Fibroblast of upper back skin (primary cell): ENCODE results near the gene COX5A.
"Not testable (repeated sequence)": the region's sequence is repeated elsewhere in the genome, so short reads cannot be mapped to it uniquely, and the experiment has no call there.

Source experiments
- DNase-seq: peaks from one replicate; pipeline ENCODE4 v3.0.0-alpha.2; 2013

Gene COX5A

GRCh38 chr15:74895830-74896229 is 42.0 kb downstream of the COX5A start:
- no peak for DNase-seq

DNA sequence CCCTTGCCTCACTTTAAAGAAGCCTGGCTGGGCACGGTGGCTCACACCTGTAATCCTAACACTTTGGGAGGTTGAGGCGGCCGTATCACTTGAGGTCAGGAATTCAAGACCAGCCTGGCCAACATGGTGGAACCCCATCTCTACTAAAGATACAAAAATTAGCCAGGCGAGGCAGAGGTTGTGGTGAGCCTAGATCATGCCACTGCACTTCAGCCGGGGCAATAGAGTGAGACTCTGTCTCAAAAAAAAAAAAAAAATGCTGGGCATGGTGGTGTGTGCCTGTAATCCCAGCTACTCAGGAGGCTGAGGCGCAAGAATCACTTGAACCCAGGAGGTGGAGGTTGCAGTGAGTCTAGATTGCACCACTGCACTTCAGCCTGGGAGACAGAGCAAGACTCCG is 43.5 kb downstream of the COX5A start:
- DNase-seq = not testable (repeated sequence)

GRCh38 chr15:74893627-74894026 is 44.2 kb downstream of the COX5A start:
- DNase-seq = no peak

DNA sequence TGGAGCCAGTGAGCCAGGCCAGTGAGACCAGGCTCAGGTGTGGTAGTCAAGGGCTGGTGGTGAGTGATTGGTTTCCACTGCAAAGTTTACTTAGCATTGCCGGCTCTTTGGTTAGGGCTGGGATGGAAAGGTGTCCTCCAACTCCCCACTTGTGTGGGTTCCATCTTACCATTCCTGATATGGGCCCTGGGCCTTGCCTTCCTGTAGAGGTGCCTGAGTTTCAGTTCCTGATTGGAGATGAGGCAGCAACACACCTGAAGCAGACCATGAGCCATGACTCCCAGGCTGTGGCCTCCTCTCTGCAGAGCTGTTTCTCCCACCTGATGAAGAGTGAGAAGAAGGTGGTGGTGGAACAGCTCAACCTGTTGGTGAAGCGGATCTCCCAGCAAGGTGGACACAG is 44.9 kb downstream of the COX5A start:
- DNase-seq = no peak

GRCh38 chr15:74892313-74892712 is 45.6 kb downstream of the COX5A start:
- no peak for DNase-seq

DNA sequence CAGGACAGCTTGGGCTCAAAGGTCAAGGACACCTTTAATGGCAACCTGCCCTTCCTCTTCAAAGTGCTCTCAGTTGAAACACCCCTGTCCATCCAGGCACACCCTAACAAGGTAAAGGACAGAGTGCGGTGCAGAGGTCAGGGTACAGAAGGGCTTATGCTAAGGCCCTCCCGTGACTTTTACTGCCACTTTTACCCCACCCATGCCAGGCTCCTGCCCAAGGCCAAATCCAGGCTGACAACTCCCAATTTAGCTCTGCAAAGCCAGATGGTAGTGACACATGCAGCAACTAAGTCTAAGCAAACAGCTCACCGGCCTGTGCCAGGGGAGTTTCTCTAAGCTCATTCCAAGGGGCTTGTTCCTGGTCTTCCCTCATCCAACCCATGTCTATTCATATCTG is 46.4 kb downstream of the COX5A start:
- DNase-seq = no peak

DNA sequence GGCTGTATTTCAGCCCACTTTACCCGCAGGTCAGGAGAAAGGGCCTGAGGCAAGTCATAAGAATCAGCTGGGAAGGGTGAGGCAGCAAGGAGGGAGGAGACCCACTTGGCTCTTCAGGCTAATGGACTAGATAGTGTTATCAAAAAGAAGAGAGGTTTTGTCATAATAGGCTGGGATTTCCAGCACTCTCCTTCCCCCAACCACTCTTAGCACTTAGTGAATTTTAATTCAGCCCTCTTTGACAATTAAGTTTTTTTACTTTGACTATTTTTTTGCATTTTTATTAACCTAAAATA is 47.3 kb downstream of the COX5A start:
- DNase-seq = no peak

- DNase-seq = peak; percentile 74
These were observed 47.8 kb downstream of the COX5A start, which contains the start of gene MPI for GRCh38 chr15:74889883-74890664. Gene MPI, plus strand, starts transcription at chr15:74890042. Its CDS starts 32 bp downstream, at chr15:74890074.

DNA sequence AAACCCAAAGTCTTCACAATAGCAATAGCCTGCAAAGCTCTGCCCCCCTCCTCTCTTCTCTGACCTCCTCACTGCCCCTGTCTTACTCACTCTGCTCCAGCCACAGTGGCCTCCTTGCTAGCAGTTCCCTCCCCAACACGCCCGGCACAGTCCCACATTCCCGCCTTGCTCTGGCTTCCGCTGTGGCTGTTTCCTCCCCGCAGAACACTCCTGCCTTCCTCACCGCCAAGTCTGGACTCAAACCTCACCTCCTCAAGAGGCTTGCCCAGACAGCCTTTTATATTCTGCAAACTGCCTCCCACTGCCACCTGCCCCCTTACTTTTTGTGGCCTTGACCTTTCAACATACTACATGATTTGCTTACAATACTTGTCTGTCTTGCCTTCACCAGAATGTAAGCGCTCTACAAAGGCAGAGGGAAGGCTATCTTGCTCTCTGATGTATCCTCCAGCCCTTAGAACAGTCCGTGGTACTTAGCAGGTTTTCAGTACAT is 48.4 kb downstream of the COX5A start:
- DNase-seq = peak; percentile 46

- no peak for DNase-seq
These were observed 49.2 kb downstream of the COX5A start for GRCh38 chr15:74888716-74889115.

DNA sequence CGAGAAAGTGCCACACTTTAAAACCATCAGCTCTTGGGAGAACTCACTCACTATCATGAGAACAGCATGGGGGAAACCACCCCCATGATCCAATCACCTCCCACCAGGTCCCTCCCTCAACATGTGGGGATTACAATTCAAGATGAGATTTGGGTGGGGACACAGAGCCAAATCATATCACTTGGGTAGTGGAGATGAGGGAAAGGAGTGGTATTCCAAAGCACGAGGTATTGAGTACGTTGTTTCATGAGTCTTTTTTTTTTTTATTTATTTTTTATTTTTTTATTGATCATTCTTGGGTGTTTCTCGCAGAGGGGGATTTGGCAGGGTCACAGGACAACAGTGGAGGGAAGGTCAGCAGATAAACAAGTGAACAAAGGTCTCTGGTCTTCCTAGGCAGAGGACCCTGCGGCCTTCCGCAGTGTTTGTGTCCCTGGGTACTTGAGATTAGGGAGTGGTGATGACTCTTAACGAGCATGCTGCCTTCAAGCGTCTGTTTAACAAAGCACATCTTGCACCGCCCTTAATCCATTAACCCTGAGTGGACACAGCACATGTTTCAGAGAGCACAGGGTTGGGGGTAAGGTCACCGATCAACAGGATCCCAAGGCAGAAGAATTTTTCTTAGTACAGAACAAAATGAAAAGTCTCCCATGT is 50.2 kb downstream of the COX5A start:
- not testable (repeated sequence) for DNase-seq

DNA sequence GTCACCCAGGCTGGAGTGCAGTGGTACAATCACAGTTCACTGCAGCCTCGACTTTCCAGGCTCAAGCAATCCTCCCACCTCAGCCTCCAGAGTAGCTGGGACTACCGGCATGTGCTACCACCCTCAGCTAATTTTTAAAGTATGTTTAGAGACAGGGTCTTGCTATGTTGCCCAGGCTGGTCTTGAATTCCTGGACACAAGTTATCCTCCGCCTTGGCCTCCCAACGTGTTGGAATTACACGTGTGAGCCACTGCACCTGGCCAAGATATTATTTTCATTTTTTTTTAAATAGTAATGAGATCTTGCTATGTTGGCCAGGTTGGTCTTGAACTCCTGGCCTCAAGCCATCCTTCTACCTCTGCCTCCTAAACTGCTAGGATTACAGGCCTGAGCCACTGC is 52.4 kb downstream of the COX5A start:
- DNase-seq = no peak

- peak; percentile 35 for DNase-seq
These were observed 53.2 kb downstream of the COX5A start for GRCh38 chr15:74884428-74885223.

DNA sequence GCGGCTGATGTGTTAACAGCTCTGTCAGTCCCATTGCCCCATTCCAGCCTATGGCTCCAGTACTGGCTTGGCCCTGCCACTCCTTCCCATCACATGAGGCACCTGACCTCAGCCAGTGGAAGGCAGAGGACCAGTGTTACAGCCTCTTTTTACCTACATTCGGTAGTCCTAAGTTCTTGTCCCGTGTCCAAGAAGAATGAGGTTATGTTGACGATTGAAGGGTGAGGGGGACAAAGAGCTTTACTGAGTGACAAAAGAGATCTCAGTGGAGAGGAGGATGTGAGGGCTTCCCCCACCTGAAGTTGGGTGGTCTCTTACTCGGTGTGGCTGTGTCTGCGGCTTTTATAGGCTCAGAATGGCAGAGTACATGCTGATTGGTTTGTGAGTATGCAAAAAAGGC is 55.3 kb downstream of the COX5A start:
- no peak for DNase-seq

- DNase-seq = no peak
These were observed 59.6 kb downstream of the COX5A start for GRCh38 chr15:74878273-74878672.

- peak; percentile 45 for DNase-seq
These were observed 64.0 kb downstream of the COX5A start for GRCh38 chr15:74873756-74874424.

- peak; percentile 93 for DNase-seq
These were observed 64.7 kb downstream of the COX5A start, which contains the start of gene SCAMP2 for GRCh38 chr15:74873036-74873755. Gene SCAMP2, minus strand, starts transcription at chr15:74873365. Its CDS starts 110 bp downstream, at chr15:74873255.

GRCh38 chr15:74872702-74873035 is 65.2 kb downstream of the COX5A start:
- no peak for DNase-seq

DNA sequence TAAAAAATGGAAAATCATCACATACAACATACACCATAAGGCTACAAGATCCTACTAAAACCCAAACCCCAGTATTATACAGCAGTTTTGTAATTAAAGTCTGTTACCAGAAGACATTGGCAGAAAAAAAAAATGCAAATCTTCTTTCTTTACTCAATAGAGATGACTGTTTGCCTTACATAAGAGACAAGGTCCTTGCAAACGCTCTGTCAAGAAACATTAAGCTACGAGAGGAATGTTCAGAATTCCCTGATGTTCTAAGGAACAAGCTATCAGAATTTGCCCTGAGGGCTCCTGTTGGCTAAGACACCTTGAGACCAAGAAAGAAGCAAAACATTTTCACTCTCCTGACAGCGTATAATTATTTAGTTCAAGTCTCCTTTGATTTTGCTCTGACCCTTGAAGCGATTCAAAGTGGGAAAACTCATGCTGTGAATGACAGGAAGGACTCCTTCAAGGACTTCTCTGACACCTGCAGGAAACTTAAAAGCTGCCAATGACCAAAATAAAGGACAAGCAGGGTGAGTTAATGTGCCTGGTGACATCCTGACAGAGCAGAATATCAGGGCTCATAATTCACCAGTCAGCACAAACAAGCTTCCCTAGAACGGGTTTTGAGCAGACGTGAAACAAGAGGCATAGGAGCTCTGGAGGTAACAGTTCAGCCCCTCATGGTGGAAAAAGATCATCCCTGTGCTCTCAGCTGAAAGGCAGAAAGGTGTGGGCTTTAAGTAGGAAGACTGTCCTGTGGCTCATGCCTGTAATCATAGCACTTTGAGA is 67.2 kb downstream of the COX5A start:
- no peak for DNase-seq
